Panc1 (cell line): Measurements from ENCODE around the gene SGMS1. TPM values are rescaled to one million over a fixed set of nuclear protein-coding genes. Genes with fewer than 3 reads are reported as not detected.

Source experiments
- ATAC-seq: fragments of 200-7000 bp; cut with Tn5 transposase; 2 replicates; pipeline ENCODE4 v1.9.1; 2020; ENCODE audit warnings: mild to moderate bottlenecking, moderate library complexity
- BruUV-seq: library from RNA; stranded (reverse); fragments of 400-500 nt; replicated peaks from 2 replicates; lab custom pipeline; 2021; lab: Mats Ljungman, UMichigan
- CTCF ChIA-PET: fragments of 300-600 bp; sonication (Branson Sonifier 250); formaldehyde crosslinking; loops from one replicate; lab custom pipeline; 2022; ENCODE audit warnings: antibody characterized with exemption; lab: Charles Lee
- POLR2A ChIA-PET: fragments of 300-600 bp; sonication (Branson Sonifier 250); formaldehyde crosslinking; loops from one replicate; lab custom pipeline; 2022; ENCODE audit warnings: antibody characterized with exemption; lab: Charles Lee
- DNase-seq: peaks from one replicate; pipeline ENCODE4 v3.0.0-alpha.2; 2010; ENCODE audit warnings: low read depth, low spot score
- H3K27ac ChIP-seq: 2 replicates; pipeline ENCODE4 v1.5.1; 2011; ENCODE audit warnings: mild to moderate bottlenecking, low read length, inconsistent platforms
- H3K27me3 ChIP-seq: fragments of 200-500 bp; sonication (Bioruptor generic); 2 replicates; pipeline ENCODE4 v1.6.0; 2014; ENCODE audit warnings: low read length, inconsistent platforms; ENCODE audit not compliant: control insufficient read depth, insufficient read depth
- H3K36me3 ChIP-seq: fragments of 200-500 bp; sonication (Bioruptor generic); 2 replicates; pipeline ENCODE4 v1.5.1; 2014; ENCODE audit warnings: inconsistent platforms, mild to moderate bottlenecking, low read length, moderate library complexity; ENCODE audit not compliant: control insufficient read depth, insufficient read depth
- H3K4me1 ChIP-seq: 2 replicates; pipeline ENCODE4 v1.5.1; 2011; ENCODE audit warnings: inconsistent platforms, mild to moderate bottlenecking, low read length, moderate library complexity; ENCODE audit not compliant: control insufficient read depth, insufficient read depth
- H3K4me3 ChIP-seq, 2 experiments: 2 replicates each; pipeline ENCODE4 v1.5.1; 2011 to 2012; ENCODE audit warnings: low read depth in 2 of 2, low read length in 2 of 2, mild to moderate bottlenecking in 2 of 2, inconsistent platforms in 1 of 2, moderate library complexity in 1 of 2
- H3K9me3 ChIP-seq: fragments of 200-500 bp; sonication (Bioruptor generic); 2 replicates; pipeline ENCODE4 v1.5.1; 2014; ENCODE audit warnings: low read depth, mild to moderate bottlenecking, inconsistent platforms, low read length, moderate library complexity; ENCODE audit not compliant: control insufficient read depth, insufficient read depth
- CTCF ChIP-seq: fragments of 450-650 bp; IDR thresholded peaks from 2 replicates; pipeline ENCODE4 v1.5.1; 2017; ENCODE audit warnings: mild to moderate bottlenecking
- POLR2AphosphoS5 ChIP-seq: IDR thresholded peaks from 2 replicates; pipeline ENCODE4 v1.6.1; 2012; ENCODE audit warnings: mild to moderate bottlenecking, low read depth, low read length, moderate library complexity
- REST ChIP-seq, 2 experiments: IDR thresholded peaks; 2 replicates each; pipeline ENCODE4 v1.6.1; 2011 to 2012; ENCODE audit warnings: low read depth in 2 of 2, control low read depth in 1 of 2, low read length in 1 of 2, mild to moderate bottlenecking in 1 of 2, moderate library complexity in 1 of 2; ENCODE audit not compliant: insufficient read depth in 1 of 2
- SIN3A ChIP-seq: IDR thresholded peaks from 2 replicates; pipeline ENCODE4 v1.6.1; 2012; ENCODE audit warnings: low read depth, mild to moderate bottlenecking, low read length, moderate library complexity, borderline replicate concordance; ENCODE audit not compliant: insufficient read depth
- TCF7L2 ChIP-seq: IDR thresholded peaks from 2 replicates; pipeline ENCODE4 v1.6.1; 2011; ENCODE audit warnings: mild to moderate bottlenecking, low read depth, low read length, inconsistent platforms
- in situ Hi-C: cut with HindIII; loops from 2 replicates; pipeline ENCODE4 v1.10.0; 2016; ENCODE audit warnings: low sequenced_read_pairs, low pct_unique_long_range_greater_than_20kb
- intact Hi-C: fragments of 100-400 bp; cut with micrococcal nuclease; formaldehyde crosslinking; loops from one replicate; pipeline ENCODE4 v1.10.0; 2022; ENCODE audit not compliant: unreplicated experiment
- total RNA-seq: library from RNA; stranded (reverse); gene quantifications from one replicate; pipeline ENCODE4 v1.2.1, GENCODE V29; 2021; ENCODE audit not compliant: unreplicated experiment

Gene SGMS1
- total RNA-seq, 1 experiment from 2014 or later: 22.0 TPM

- no peaks in the 10 kb centered on the region for H3K9me3 ChIP-seq
- no peak overlapping the region for H3K27ac ChIP-seq
- ATAC-seq: no peak
- TF ChIP-seq TCF7L2 (no peak), POLR2AphosphoS5 (no peak), CTCF (no peak), SIN3A (no peak)
- ChIA-PET POLR2A (interaction anchor here (0.7 kb wide), 1 partner anchor 9 kb away, joined by 4 read pairs; no protein-coding TSS in a partner anchor), CTCF (no interaction called here)
- H3K36me3 ChIP-seq: no peaks in the 10 kb centered on the region
- in situ Hi-C loops (no loop called here), intact Hi-C loops (no loop called here)
- no peaks in the 10 kb centered on the region for H3K4me1 ChIP-seq
- no peak overlapping the region for H3K4me3 ChIP-seq
- no peaks in the 10 kb centered on the region for H3K27me3 ChIP-seq
- BruUV-seq: no TSS peak
- DNase-seq: no peak
Measured at GRCh38 chr10:50542871-50543270, 80.9 kb downstream of the SGMS1 start.

GRCh38 chr10:50541921-50542320 is 81.8 kb downstream of the SGMS1 start:
- intact Hi-C loops (no loop called here), in situ Hi-C loops (no loop called here)
- Histone ChIP-seq H3K27ac (no peak overlapping the region), H3K9me3 (no peaks in the 10 kb centered on the region), H3K4me3 (no peak overlapping the region), H3K36me3 (no peaks in the 10 kb centered on the region), H3K27me3 (no peaks in the 10 kb centered on the region), H3K4me1 (no peaks in the 10 kb centered on the region)
- DNase-seq (no peak), ATAC-seq (no peak)
- TF ChIP-seq CTCF (no peak), SIN3A (no peak), REST (IDR thresholded peaks at IDR 0.05; ENCODE audit: insufficient read depth in 1 of 2, low read depth in 2 of 2, low read length in 1 of 2) (no peak), POLR2AphosphoS5 (no peak)
- ChIA-PET CTCF (no interaction called here), POLR2A (no interaction called here)
- BruUV-seq: no TSS peak
